HepG2 (cell line): ENCODE results near the gene OTULINL. TPM values are rescaled to one million over a fixed set of nuclear protein-coding genes. Genes with fewer than 3 reads are reported as not detected.

Source experiments
- ADNP ChIP-seq: sonication (generic); formaldehyde crosslinking; IDR thresholded peaks from 2 replicates; pipeline ENCODE4 v1.4.0; 2020; ENCODE audit warnings: missing genetic modification reagents
- CEBPB ChIP-seq: IDR thresholded peaks from 2 replicates; pipeline ENCODE4 v1.6.1; 2011; ENCODE audit warnings: low read depth, low read length, improper control_type of control experiment, borderline replicate concordance
- E2F5 ChIP-seq: sonication (generic); formaldehyde crosslinking; conservative IDR thresholded peaks from 2 replicates; pipeline ENCODE4 v1.4.0; 2020; ENCODE audit warnings: missing genetic modification reagents
- ERF ChIP-seq: IDR thresholded peaks from 2 replicates; pipeline ENCODE4 v1.6.1; 2018; ENCODE audit warnings: missing biosample characterization, missing genetic modification reagents
- FOXO1 ChIP-seq: sonication (generic); formaldehyde crosslinking; IDR thresholded peaks from 2 replicates; pipeline ENCODE4 v1.4.0; 2020; ENCODE audit warnings: missing genetic modification reagents
- GMEB1 ChIP-seq: sonication (generic); formaldehyde crosslinking; IDR thresholded peaks from 2 replicates; pipeline ENCODE4 v1.5.1; 2020; ENCODE audit warnings: missing genetic modification reagents, mild to moderate bottlenecking, borderline replicate concordance
- HIVEP1 ChIP-seq: sonication (generic); formaldehyde crosslinking; IDR thresholded peaks from 2 replicates; pipeline ENCODE4 v1.4.0; 2020; ENCODE audit warnings: mild to moderate bottlenecking, missing genetic modification reagents
- HNF4G ChIP-seq, 2 experiments: sonication (generic) in 1 of 2; formaldehyde crosslinking in 1 of 2; IDR thresholded peaks; 2 replicates each; pipeline versions ENCODE4 v1.4.0 to v1.6.1; 2011 to 2020; ENCODE audit warnings: borderline replicate concordance in 2 of 2, low read depth in 2 of 2, mild to moderate bottlenecking in 2 of 2, low read length in 1 of 2, missing genetic modification reagents in 1 of 2, moderate library complexity in 1 of 2
- HNRNPL ChIP-seq: fragments of 200-400 bp; formaldehyde crosslinking; IDR thresholded peaks from 2 replicates; pipeline ENCODE4 v1.6.1; 2017; ENCODE audit warnings: mild to moderate bottlenecking, low read depth, low read length
- KDM6A ChIP-seq: IDR thresholded peaks from 2 replicates; pipeline ENCODE4 v1.6.1; 2016; ENCODE audit warnings: low read depth
- MAFF ChIP-seq: IDR thresholded peaks from 2 replicates; pipeline ENCODE4 v1.6.1; 2011; ENCODE audit warnings: low read depth, low read length, improper control_type of control experiment
- MIER3 ChIP-seq: IDR thresholded peaks from 2 replicates; pipeline ENCODE4 v1.6.1; 2016; ENCODE audit warnings: missing compliant biosample characterization, borderline replicate concordance
- MYPOP ChIP-seq: sonication (generic); formaldehyde crosslinking; IDR thresholded peaks from 2 replicates; pipeline ENCODE4 v1.8.1; 2023; ENCODE audit warnings: mild to moderate bottlenecking, moderate library complexity, missing genetic modification reagents
- NCOA1 ChIP-seq: sonication (generic); formaldehyde crosslinking; IDR thresholded peaks from 2 replicates; pipeline ENCODE4 v1.9.0; 2021; ENCODE audit warnings: missing genetic modification reagents
- RFX3 ChIP-seq: IDR thresholded peaks from 2 replicates; pipeline ENCODE4 v1.6.1; 2016; ENCODE audit warnings: missing biosample characterization, missing genetic modification reagents
- ZFYVE20 ChIP-seq: sonication (generic); formaldehyde crosslinking; IDR thresholded peaks from 2 replicates; pipeline ENCODE4 v1.8.0; 2023; ENCODE audit warnings: low read depth, mild to moderate bottlenecking, moderate library complexity, missing genetic modification reagents, borderline replicate concordance
- ZNF557 ChIP-seq: sonication (generic); formaldehyde crosslinking; IDR thresholded peaks from 2 replicates; pipeline ENCODE4 v1.4.0; 2020; ENCODE audit warnings: missing genetic modification reagents
- polyA plus RNA-seq, 8 experiments: library from polyadenylated mRNA; depleted of rRNA in 3 of 8; stranded (reverse) in 7 of 8; unstranded in 1 of 8; fragments of >200 nt; fragmentation: Illumina TruSeq in 4 of 8; extraction: Trizol in 4 of 8; gene quantifications; 2 replicates each; pipeline versions ENCODE4 v1.2.1 to v1.2.3, GENCODE V29; 2011 to 2016; ENCODE audit warnings: low read depth in 4 of 8, missing spikeins in 1 of 8, mixed read lengths in 1 of 8; ENCODE audit not compliant: insufficient read depth in 1 of 8
- total RNA-seq, 5 experiments: library from RNA; depleted of rRNA; stranded (reverse); fragments of >200 nt; fragmentation: Illumina TruSeq; extraction: Trizol; gene quantifications; 2 replicates each; pipeline ENCODE4 v1.2.3, GENCODE V29; 2016; ENCODE audit warnings: low read depth in 1 of 5
- TF ChIP-seq, protein P1 (sequence below): sonication (generic); formaldehyde crosslinking; IDR thresholded peaks from 2 replicates; pipeline ENCODE4 v1.4.0; 2020; ENCODE audit warnings: mild to moderate bottlenecking, missing genetic modification reagents, borderline replicate concordance
- TF ChIP-seq, protein P2 (sequence below): sonication (generic); formaldehyde crosslinking; IDR thresholded peaks from 2 replicates; pipeline ENCODE4 v1.4.0; 2020; ENCODE audit warnings: missing genetic modification reagents
- TF ChIP-seq, protein P3 (sequence below): sonication (generic); formaldehyde crosslinking; IDR thresholded peaks from 2 replicates; pipeline ENCODE4 v1.4.0; 2020; ENCODE audit warnings: missing genetic modification reagents, borderline replicate concordance

OTULINL gene
- total and polyA plus RNA-seq, 2 of the 13 experiments (the other 11 are each of a cell fraction or from before 2014, with no cell fraction given): 0.04 to 0.40 TPM

DNA sequence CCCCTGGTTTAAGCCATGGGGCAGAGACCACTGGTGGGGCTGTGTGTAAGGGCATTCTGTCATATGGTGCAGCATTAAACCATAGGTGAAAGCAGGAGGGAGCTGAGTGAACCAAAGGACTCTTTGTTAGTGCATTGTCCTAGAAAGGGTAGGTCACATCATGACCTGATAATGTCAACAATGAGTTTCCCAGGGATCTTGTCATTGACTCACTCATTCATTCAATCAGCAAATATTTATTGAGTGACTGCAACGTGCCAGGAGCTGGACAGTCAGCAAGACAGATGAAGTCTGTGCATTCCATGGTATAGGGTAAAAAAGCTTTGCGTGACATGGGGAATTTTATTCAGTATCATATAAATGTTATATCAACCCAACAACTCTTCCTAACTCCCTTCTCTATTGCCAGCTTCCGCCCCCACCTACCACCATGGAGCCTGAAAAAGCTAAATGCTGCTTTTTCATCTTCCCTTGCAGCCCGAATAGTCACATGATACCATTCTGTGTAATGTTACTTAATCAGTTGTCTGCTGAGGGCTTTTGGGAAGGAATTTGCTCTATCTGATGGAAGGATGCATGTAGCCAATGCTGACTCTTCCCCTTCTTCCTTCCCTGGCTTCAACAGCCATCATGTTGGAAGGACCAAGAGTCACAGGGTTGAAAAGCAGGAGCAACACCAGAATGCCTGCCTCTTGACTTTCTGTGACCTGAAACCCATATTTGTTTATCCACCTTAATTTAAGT, 11.5 kb upstream of the OTULINL start (continued):
- TF ChIP-seq KDM6A (CRISPR knock-in tag) (no peak), RFX3 (CRISPR knock-in tag) (no peak), CEBPB (no peak), HIVEP1 (no peak), ZNF557 (CRISPR knock-in tag) (no peak), MAFF (peak; percentile 71), HNF4G (IDR thresholded peaks at IDR 0.05; ENCODE audit: borderline replicate concordance, low read depth, low read length) (no peak), HNF4G (CRISPR knock-in tag; IDR thresholded peaks at IDR 0.05; ENCODE audit: borderline replicate concordance, low read depth) (no peak), E2F5 (CRISPR knock-in tag) (no peak), ADNP (CRISPR knock-in tag) (no peak), HNRNPL (no peak), ERF (CRISPR knock-in tag) (peak; percentile 69; the same call in 1 of the 2 replicates), MYPOP (peak; percentile 31; the same call in 1 of the 2 replicates), MIER3 (CRISPR knock-in tag) (peak; percentile 80; the same call in 1 of the 2 replicates), GMEB1 (no peak), ZFYVE20 (CRISPR knock-in tag) (no peak), FOXO1 (CRISPR knock-in tag) (peak; percentile 54; the same call in 1 of the 2 replicates), NCOA1 (CRISPR knock-in tag) (no peak)
- TF ChIP-seq, protein P1, sequence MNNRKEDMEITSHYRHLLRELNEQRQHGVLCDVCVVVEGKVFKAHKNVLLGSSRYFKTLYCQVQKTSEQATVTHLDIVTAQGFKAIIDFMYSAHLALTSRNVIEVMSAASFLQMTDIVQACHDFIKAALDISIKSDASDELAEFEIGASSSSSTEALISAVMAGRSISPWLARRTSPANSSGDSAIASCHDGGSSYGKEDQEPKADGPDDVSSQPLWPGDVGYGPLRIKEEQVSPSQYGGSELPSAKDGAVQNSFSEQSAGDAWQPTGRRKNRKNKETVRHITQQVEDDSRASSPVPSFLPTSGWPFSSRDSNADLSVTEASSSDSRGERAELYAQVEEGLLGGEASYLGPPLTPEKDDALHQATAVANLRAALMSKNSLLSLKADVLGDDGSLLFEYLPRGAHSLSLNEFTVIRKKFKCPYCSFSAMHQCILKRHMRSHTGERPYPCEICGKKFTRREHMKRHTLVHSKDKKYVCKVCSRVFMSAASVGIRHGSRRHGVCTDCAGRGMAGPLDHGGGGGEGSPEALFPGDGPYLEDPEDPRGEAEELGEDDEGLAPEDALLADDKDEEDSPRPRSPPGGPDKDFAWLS: no peak
- TF ChIP-seq, protein P2, sequence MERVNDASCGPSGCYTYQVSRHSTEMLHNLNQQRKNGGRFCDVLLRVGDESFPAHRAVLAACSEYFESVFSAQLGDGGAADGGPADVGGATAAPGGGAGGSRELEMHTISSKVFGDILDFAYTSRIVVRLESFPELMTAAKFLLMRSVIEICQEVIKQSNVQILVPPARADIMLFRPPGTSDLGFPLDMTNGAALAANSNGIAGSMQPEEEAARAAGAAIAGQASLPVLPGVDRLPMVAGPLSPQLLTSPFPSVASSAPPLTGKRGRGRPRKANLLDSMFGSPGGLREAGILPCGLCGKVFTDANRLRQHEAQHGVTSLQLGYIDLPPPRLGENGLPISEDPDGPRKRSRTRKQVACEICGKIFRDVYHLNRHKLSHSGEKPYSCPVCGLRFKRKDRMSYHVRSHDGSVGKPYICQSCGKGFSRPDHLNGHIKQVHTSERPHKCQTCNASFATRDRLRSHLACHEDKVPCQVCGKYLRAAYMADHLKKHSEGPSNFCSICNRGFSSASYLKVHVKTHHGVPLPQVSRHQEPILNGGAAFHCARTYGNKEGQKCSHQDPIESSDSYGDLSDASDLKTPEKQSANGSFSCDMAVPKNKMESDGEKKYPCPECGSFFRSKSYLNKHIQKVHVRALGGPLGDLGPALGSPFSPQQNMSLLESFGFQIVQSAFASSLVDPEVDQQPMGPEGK (CRISPR knock-in tag): peak; percentile 21; the same call in 1 of the 2 replicates
- TF ChIP-seq, protein P3, sequence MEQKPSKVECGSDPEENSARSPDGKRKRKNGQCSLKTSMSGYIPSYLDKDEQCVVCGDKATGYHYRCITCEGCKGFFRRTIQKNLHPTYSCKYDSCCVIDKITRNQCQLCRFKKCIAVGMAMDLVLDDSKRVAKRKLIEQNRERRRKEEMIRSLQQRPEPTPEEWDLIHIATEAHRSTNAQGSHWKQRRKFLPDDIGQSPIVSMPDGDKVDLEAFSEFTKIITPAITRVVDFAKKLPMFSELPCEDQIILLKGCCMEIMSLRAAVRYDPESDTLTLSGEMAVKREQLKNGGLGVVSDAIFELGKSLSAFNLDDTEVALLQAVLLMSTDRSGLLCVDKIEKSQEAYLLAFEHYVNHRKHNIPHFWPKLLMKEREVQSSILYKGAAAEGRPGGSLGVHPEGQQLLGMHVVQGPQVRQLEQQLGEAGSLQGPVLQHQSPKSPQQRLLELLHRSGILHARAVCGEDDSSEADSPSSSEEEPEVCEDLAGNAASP (CRISPR knock-in tag): peak; percentile 95
